Measurements from ENCODE around the gene LIPG. TPM values are rescaled to one million over a fixed set of nuclear protein-coding genes. Genes with fewer than 3 reads are reported as not detected.

The LIPG gene
- total RNA-seq, 4 donors from 2014 or later: 0.24 to 6.4 (median 1.9) TPM

- Histone ChIP-seq H3K4me1 (no peaks in the 10 kb centered on the region), H3K36me3 (no peaks in the 10 kb centered on the region), H3K4me3 (no peak overlapping the region), H3K9me3 (no peaks in the 10 kb centered on the region), H3K27me3 (no peaks in the 10 kb centered on the region), H3K27ac (no peak overlapping the region)
- intact Hi-C loops (cut with DNase I; ENCODE audit: low total_unique reads): no loop called here
- ATAC-seq (no peak), DNase-seq (no peak)
- in situ Hi-C loops (cut with MboI; ENCODE audit: low sequenced_read_pairs in 4 of 4): no loop called here
- TF ChIP-seq POLR2A (IDR thresholded peaks at IDR 0.05): no peak
- no peak for TF ChIP-seq CTCF (IDR thresholded peaks at IDR 0.05 in 4 of 5, conservative IDR thresholded peaks at IDR 0.05 in 1 of 5)
Observed at GRCh38 chr18:49617865-49618264, 56.0 kb downstream of the LIPG start.

DNA sequence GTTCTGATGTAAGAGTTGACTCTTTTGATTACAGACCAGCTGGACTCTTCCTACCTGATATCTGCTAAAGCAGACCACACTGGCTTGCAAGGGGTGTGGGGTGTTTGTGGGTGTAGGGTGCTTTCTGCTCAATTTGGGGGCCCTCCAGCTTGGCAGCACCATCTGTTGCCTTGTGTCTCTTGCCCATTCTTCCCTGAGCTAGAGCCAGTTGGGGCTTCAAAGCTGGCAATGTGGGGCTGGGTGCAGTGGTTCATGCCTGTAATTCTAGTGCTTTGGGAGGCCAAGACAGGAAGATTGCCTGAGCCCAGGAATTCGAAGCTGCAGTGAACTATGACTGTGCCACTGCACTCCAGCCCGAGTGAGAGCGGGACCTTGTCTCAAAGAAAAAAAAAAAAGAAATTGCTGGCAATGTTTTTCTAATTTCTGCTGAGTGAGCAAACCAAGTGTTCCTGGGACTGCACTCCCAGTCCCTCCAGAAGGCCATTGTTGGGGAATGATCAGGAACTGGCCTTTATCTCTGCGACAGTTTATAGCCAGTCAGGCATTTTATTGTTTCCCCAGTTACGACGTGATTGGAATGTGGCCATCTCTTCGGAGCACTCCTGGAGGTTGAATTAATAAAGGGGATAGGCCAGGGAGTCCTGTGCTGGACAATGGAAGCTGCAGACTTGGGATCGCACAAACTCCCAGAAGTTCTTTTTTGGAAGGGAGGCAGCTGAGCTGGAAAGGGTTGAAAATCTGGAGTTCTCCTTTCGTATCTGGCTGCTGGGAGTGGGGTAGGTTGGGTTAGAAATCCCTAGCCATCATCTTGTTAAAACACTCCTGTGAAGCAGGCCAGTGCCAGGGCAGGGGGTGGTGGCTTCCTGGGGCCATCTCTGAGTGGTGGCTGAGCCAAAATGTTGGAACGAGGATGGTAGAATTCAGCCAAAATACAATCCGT, 57.2 kb downstream of the LIPG start:
- no peaks in the 10 kb centered on the region for H3K27me3 ChIP-seq
- H3K36me3 ChIP-seq: no peaks in the 10 kb centered on the region
- H3K4me1 ChIP-seq: no peaks in the 10 kb centered on the region
- in situ Hi-C loops (cut with MboI; ENCODE audit: low sequenced_read_pairs in 4 of 4): no loop called here
- no peak for TF ChIP-seq CTCF (IDR thresholded peaks at IDR 0.05 in 4 of 5, conservative IDR thresholded peaks at IDR 0.05 in 1 of 5)
- TF ChIP-seq POLR2A (IDR thresholded peaks at IDR 0.05): no peak
- no peak overlapping the region for H3K4me3 ChIP-seq
- no peaks in the 10 kb centered on the region for H3K9me3 ChIP-seq
- intact Hi-C loops (cut with DNase I; ENCODE audit: low total_unique reads): no loop called here
- no peak overlapping the region for H3K27ac ChIP-seq
- ATAC-seq (no peak), DNase-seq (no peak)

DNA sequence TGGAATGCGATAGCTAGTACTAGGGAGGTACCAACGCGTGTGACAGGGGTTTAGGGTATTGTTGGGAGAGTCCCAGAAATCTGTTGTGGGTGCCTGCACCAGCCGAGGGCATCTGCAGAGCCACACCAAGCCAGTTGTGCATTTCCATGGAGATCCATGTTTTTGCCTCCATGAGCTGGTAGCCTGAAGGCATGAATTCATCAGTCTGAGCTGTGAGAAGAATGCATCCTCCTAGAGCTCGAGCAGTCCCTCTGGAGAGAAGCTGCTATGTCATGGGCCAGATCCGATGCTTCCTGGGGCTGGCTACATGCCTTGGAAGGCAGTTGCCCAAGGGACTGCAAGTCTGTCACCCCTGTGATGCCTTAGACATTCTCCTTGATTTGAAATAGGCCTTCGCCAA, 57.9 kb downstream of the LIPG start:
- H3K27me3 ChIP-seq: no peaks in the 10 kb centered on the region
- H3K27ac ChIP-seq: no peak overlapping the region
- H3K4me3 ChIP-seq: no peak overlapping the region
- no peaks in the 10 kb centered on the region for H3K36me3 ChIP-seq
- TF ChIP-seq POLR2A (IDR thresholded peaks at IDR 0.05) (no peak), CTCF (IDR thresholded peaks at IDR 0.05 in 4 of 5, conservative IDR thresholded peaks at IDR 0.05 in 1 of 5) (no peak)
- DNase-seq (no peak), ATAC-seq (no peak)
- intact Hi-C loops (cut with DNase I; ENCODE audit: low total_unique reads): no loop called here
- no peaks in the 10 kb centered on the region for H3K9me3 ChIP-seq
- in situ Hi-C loops (cut with MboI; ENCODE audit: low sequenced_read_pairs in 4 of 4): no loop called here
- H3K4me1 ChIP-seq: no peaks in the 10 kb centered on the region

GRCh38 chr18:49621301-49621700, 59.4 kb downstream of the LIPG start:
- no peaks in the 10 kb centered on the region for H3K9me3 ChIP-seq
- H3K4me1 ChIP-seq: no peaks in the 10 kb centered on the region
- ATAC-seq: no peak
- H3K4me3 ChIP-seq: no peak overlapping the region
- no peaks in the 10 kb centered on the region for H3K27me3 ChIP-seq
- H3K27ac ChIP-seq: no peak overlapping the region
- no peak for DNase-seq
- in situ Hi-C loops (cut with MboI; ENCODE audit: low sequenced_read_pairs in 4 of 4): no loop called here
- TF ChIP-seq POLR2A (IDR thresholded peaks at IDR 0.05) (no peak), CTCF (IDR thresholded peaks at IDR 0.05 in 4 of 5, conservative IDR thresholded peaks at IDR 0.05 in 1 of 5) (no peak)
- H3K36me3 ChIP-seq: no peaks in the 10 kb centered on the region
- intact Hi-C loops (cut with DNase I; ENCODE audit: low total_unique reads): no loop called here
